ENCODE measurements around the gene TMEM109. TPM values are rescaled to one million over a fixed set of nuclear protein-coding genes. Genes with fewer than 3 reads are reported as not detected.

The TMEM109 gene
- total RNA-seq, 1 donor from 2014 or later = 127 TPM

DNA sequence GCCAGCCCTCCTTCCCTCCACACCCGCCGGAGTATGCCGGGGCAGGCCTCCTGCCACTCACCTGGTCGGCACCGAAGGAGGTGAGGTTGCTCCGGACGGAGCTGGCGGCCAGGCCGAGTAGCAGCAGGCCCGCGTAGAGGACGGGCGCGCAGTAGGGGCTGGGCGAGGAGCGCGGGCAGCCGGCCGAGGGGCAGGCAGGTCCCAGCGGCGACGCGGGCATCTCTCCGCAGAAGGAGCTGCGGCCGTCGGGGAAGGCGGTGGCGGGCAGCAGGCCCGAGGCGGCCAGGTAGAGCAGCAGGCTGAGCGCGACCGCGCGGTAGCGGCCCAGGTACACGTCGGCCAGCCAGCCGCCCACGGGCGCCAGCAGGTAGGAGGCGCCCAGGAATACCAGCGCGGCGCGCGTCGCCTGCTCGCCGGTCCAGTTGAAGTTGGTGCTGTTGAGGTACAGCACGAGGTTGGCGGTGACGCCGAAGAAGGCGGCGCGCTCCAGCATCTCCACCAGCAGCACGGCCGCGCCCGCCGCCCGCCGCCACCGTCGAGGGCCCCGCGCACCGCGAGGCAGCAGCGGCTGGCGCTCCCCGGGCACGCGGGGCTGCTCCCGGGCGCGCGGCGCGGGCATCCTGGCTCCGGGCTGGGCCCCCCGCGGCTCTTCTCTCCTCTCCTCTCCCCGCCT is 37.1 kb downstream of the TMEM109 start:
- Histone ChIP-seq H3K27me3 (no peaks in the 10 kb centered on the region), H3K27ac (peak overlapping the region; percentile 91), H3K4me3 (peak overlapping the region; percentile 56 to 75), H3K36me3 (no peaks in the 10 kb centered on the region), H3K9me3 (no peaks in the 10 kb centered on the region), H3K4me1 (peaks cover 27% of the 10 kb centered on the region)
- TF ChIP-seq CTCF (IDR thresholded peaks at IDR 0.05) (no peak), POLR2AphosphoS5 (IDR thresholded peaks at IDR 0.05; ENCODE audit: insufficient read depth in 1 of 2, low read depth in 1 of 2) (peak in 1 of 2 donors; percentile 10), POLR2A (IDR thresholded peaks at IDR 0.05) (no peak)
- DNase-seq (ENCODE audit: extremely low spot score in 2 of 2) = no peak
- intact Hi-C loops (cut with DNase I) = no loop called here

DNA sequence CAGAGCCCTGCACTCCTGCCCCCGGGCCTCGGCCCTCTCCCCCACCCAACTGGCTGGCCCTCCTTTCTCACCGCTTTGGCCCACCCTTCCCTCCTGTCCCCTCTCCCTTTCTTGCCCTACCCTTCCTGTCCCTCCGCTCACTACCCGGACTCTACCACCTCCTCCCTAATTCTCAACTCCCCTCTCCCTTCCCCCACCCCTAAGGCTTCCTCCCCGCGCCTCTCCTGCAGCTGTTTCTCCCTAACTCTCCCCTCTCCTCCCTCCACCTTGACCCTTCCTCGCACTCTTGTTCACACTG is 37.6 kb downstream of the TMEM109 start:
- Histone ChIP-seq H3K4me1 (peaks cover 27% of the 10 kb centered on the region), H3K9me3 (no peaks in the 10 kb centered on the region), H3K36me3 (no peaks in the 10 kb centered on the region), H3K27me3 (no peaks in the 10 kb centered on the region), H3K4me3 (peak overlapping the region; percentile 56 to 75), H3K27ac (peak overlapping the region; percentile 91)
- TF ChIP-seq CTCF (IDR thresholded peaks at IDR 0.05) = no peak
- TF ChIP-seq POLR2AphosphoS5 (IDR thresholded peaks at IDR 0.05; ENCODE audit: insufficient read depth in 1 of 2, low read depth in 1 of 2) = no peak
- no peak for TF ChIP-seq POLR2A (IDR thresholded peaks at IDR 0.05)
- intact Hi-C loops (cut with DNase I) = no loop called here
- no peak for DNase-seq (ENCODE audit: extremely low spot score in 2 of 2)

GRCh38 chr11:60951904-60952741 is 38.2 kb downstream of the TMEM109 start, which contains the start of gene SLC15A3:
Gene SLC15A3, minus strand, starts transcription at chr11:60952176. Its CDS starts 625 bp downstream, at chr11:60951551.
- DNase-seq (ENCODE audit: extremely low spot score in 2 of 2) = no peak
- intact Hi-C loops (cut with DNase I) = no loop called here
- H3K9me3 ChIP-seq = no peaks in the 10 kb centered on the region
- H3K4me3 ChIP-seq = peak within 1 kb of the TSS; percentile 56 to 75
- no peak for TF ChIP-seq POLR2A (IDR thresholded peaks at IDR 0.05)
- TF ChIP-seq POLR2AphosphoS5 (IDR thresholded peaks at IDR 0.05; ENCODE audit: insufficient read depth in 1 of 2, low read depth in 1 of 2) = peak; percentile 34 to 47
- TF ChIP-seq CTCF (IDR thresholded peaks at IDR 0.05) = no peak
- H3K27ac ChIP-seq = peak within 1 kb of the TSS; percentile 91
- H3K4me1 ChIP-seq = peaks cover 27% of the 10 kb centered on the region
- no peaks in the 10 kb centered on the region for H3K36me3 ChIP-seq
- no peaks in the 10 kb centered on the region for H3K27me3 ChIP-seq

DNA sequence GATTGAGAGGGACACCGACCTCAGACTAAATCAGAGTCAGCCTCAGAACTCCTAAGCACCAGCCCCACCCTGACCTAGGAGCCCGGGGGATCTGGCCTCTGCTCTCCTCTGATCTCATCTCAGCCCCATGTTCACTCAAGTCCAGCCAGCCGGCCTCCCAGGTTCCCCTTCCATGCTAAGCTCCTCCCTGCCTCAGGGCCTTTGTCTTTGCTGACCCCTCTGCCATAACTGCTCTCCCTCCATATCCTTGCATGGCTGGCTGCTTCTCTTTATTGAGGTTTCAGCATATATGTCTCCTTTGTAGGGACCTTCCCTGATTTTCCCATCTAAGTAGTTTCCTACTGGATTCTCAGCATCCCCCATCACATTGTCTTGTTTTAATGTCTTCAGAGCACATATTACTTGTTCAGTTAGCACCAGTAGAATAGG is 38.8 kb downstream of the TMEM109 start:
- intact Hi-C loops (cut with DNase I) = no loop called here
- Histone ChIP-seq H3K27ac (peak overlapping the region; percentile 91), H3K9me3 (no peaks in the 10 kb centered on the region), H3K4me1 (peaks cover 27% of the 10 kb centered on the region), H3K27me3 (no peaks in the 10 kb centered on the region), H3K4me3 (peak overlapping the region; percentile 56 to 75), H3K36me3 (no peaks in the 10 kb centered on the region)
- TF ChIP-seq CTCF (IDR thresholded peaks at IDR 0.05) (no peak), POLR2A (IDR thresholded peaks at IDR 0.05) (no peak)
- DNase-seq (ENCODE audit: extremely low spot score in 2 of 2) = no peak

DNA sequence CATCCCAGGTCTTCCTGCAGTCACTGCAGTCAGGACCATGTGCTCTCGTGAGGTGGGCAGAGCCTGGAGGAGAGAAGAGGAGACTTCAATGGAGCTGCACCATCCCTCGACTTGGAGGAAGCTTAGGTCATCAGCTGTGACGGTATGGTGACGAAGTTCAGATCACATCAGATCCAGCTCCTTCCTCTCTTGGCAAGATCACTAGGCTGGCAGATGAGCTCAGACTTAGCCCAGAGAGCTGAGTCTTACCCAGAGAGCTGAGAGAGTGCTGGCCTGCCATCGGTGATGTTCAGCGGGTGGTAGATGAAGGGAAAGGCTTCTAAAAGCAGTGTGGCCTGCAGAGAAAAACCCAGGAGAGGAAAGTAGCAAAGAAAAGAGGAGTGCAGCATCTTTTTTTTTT is 39.8 kb downstream of the TMEM109 start:
- Histone ChIP-seq H3K9me3 (no peaks in the 10 kb centered on the region), H3K27me3 (no peaks in the 10 kb centered on the region), H3K4me1 (peaks cover 27% of the 10 kb centered on the region), H3K4me3 (no peak overlapping the region), H3K36me3 (no peaks in the 10 kb centered on the region), H3K27ac (no peak overlapping the region)
- DNase-seq (ENCODE audit: extremely low spot score in 2 of 2) = no peak
- TF ChIP-seq POLR2A (IDR thresholded peaks at IDR 0.05) = no peak
- TF ChIP-seq CTCF (IDR thresholded peaks at IDR 0.05) = no peak
- TF ChIP-seq POLR2AphosphoS5 (IDR thresholded peaks at IDR 0.05; ENCODE audit: insufficient read depth in 1 of 2, low read depth in 1 of 2) = no peak
- intact Hi-C loops (cut with DNase I) = no loop called here
